ENCODE results near the gene ADGB.

- TF ChIP-seq CTCF (IDR thresholded peaks at IDR 0.05): no peak
- no peak for TF ChIP-seq POLR2A (IDR thresholded peaks at IDR 0.05)
Measured at GRCh38 chr6:146601352-146601751, 2.6 kb downstream of the ADGB start.

Data from esophagus squamous epithelium (tissue), 4 donors.